Right lobe of liver (tissue), 6 donors: ENCODE measurements around the gene RANBP3L. TPM values are rescaled to one million over a fixed set of nuclear protein-coding genes. Genes with fewer than 3 reads are reported as not detected.

Source experiments
- ATAC-seq, 4 donors: fragments of 200-7000 bp; cut with Tn5 transposase; one replicate each; pipeline ENCODE4 v1.9.1; 2020; ENCODE audit warnings: mild to moderate bottlenecking in 4 of 4, moderate library complexity in 4 of 4
- DNase-seq, 3 donors: peaks; one replicate each; pipeline ENCODE4 v3.0.0-alpha.2; 2020
- H3K27ac ChIP-seq, 3 donors: fragments of 200-600 bp; one replicate each; pipeline ENCODE4 v1.8.0; 2022
- H3K27me3 ChIP-seq, 2 donors: fragments of 200-600 bp; one replicate each; pipeline ENCODE4 v1.8.0; 2022
- H3K36me3 ChIP-seq, 4 donors: fragments of 200-600 bp; sonication (generic) in 1 of 4; one replicate each; pipeline versions ENCODE4 v1.5.1 to v1.8.0; 2017 to 2022; ENCODE audit warnings: control low read depth in 1 of 4
- H3K4me1 ChIP-seq, 4 donors: fragments of 200-600 bp; sonication (generic) in 1 of 4; one replicate each; pipeline versions ENCODE4 v1.5.1 to v1.8.0; 2017 to 2022; ENCODE audit warnings: control low read depth in 1 of 4
- H3K4me3 ChIP-seq, 3 donors: fragments of 200-600 bp; one replicate each; pipeline ENCODE4 v1.8.0; 2022
- H3K9me3 ChIP-seq, 4 donors: fragments of 200-600 bp; sonication (generic) in 1 of 4; one replicate each; pipeline versions ENCODE4 v1.5.1 to v1.8.0; 2017 to 2022; ENCODE audit warnings: control low read depth in 1 of 4
- POLR2A ChIP-seq: fragments of 450-650 bp; IDR thresholded peaks from one replicate; pipeline ENCODE4 v1.6.1; 2017; ENCODE audit warnings: antibody characterized with exemption, mild to moderate bottlenecking
- WGBS: methylation state at CpG from one replicate; pipeline ENCODE4 v1.1.6; 2018; ENCODE audit warnings: low coverage, low lambda C conversion rate; ENCODE audit not compliant: insufficient coverage; ENCODE audit errors: missing lambda C conversion rate; 5-methylcytosine and 5-hydroxymethylcytosine counted together
- intact Hi-C, 2 donors: fragments of 100-400 bp; cut with DNase I; formaldehyde crosslinking; loops; one replicate each; pipeline versions ENCODE4 v1.11.2 to v1.14.1; 2022
- total RNA-seq, 6 experiments: library from RNA; depleted of rRNA in 2 of 6; stranded (reverse); fragments of >200 nt in 2 of 6; fragmentation: NEBNext Ultra II Directional in 3 of 6; extraction: Animal tissue kit (Norgen Biotek cat#: 25700) in 3 of 6; gene quantifications; one replicate each; pipeline versions ENCODE4 v1.1.0 to v1.2.4, GENCODE V29; 2016 to 2023
- TF ChIP-seq, protein P1 (sequence below), 4 donors: fragments of 200-600 bp in 3 of 4; fragments of 450-650 bp in 1 of 4; IDR thresholded peaks; one replicate each; pipeline versions ENCODE4 v1.5.1 to v1.8.0; 2016 to 2022; ENCODE audit warnings: antibody characterized with exemption in 4 of 4, mild to moderate bottlenecking in 2 of 4
- donor health status: DM: no; HTN: yes; CAD: no.
- donor health status: DM: no; HTN: no; CAD: no.
- donor health status: DM: no; HTN: no; CAD: no.
- donor health status: DM: no; HTN: yes; CAD: no.
- donor health status: DM: no; HTN: yes; CAD: no.

The RANBP3L gene
- total RNA-seq, 6 experiments from 2014 or later, result 0.22 to 5.0 (median 1.3) TPM

DNA sequence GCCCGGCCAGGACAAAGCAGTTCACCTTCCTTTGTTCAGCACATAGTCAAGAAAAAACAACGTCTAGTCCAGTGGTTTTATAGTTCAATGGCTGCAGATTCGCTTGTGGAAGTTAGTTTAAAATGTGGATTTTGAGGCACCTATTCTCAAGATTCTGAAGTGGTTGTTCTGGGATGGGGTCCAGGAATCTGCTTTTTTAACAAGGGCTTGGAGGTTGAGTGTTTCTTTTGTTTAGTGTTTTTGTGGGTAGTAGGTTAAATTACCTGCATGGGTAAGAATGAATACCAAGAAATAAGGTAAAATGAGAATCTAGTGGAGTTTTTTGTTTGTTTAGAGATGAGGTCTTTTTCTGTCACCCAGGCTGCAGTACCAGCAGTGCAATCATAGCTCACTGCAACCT lies 31.5 kb downstream of the RANBP3L start:
- Histone ChIP-seq H3K4me3 (no peak overlapping the region), H3K27me3 (no peaks in the 10 kb centered on the region), H3K4me1 (peaks cover 0 to 54% (median 25%) of the 10 kb centered on the region in 4 donors), H3K9me3 (no peaks in the 10 kb centered on the region), H3K27ac (peak overlapping the region in 1 of 3 donors; percentile 69), H3K36me3 (no peaks in the 10 kb centered on the region)
- intact Hi-C loops, result no loop called here
- DNase-seq (no peak), ATAC-seq (peak in 1 of 4 donors; percentile 13)
- TF ChIP-seq, protein P1, sequence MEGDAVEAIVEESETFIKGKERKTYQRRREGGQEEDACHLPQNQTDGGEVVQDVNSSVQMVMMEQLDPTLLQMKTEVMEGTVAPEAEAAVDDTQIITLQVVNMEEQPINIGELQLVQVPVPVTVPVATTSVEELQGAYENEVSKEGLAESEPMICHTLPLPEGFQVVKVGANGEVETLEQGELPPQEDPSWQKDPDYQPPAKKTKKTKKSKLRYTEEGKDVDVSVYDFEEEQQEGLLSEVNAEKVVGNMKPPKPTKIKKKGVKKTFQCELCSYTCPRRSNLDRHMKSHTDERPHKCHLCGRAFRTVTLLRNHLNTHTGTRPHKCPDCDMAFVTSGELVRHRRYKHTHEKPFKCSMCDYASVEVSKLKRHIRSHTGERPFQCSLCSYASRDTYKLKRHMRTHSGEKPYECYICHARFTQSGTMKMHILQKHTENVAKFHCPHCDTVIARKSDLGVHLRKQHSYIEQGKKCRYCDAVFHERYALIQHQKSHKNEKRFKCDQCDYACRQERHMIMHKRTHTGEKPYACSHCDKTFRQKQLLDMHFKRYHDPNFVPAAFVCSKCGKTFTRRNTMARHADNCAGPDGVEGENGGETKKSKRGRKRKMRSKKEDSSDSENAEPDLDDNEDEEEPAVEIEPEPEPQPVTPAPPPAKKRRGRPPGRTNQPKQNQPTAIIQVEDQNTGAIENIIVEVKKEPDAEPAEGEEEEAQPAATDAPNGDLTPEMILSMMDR (IDR thresholded peaks at IDR 0.05), result no peak
- TF ChIP-seq POLR2A, result no peak
- 60% methylated on average over 3 of the region's 3 CpGs for WGBS

DNA sequence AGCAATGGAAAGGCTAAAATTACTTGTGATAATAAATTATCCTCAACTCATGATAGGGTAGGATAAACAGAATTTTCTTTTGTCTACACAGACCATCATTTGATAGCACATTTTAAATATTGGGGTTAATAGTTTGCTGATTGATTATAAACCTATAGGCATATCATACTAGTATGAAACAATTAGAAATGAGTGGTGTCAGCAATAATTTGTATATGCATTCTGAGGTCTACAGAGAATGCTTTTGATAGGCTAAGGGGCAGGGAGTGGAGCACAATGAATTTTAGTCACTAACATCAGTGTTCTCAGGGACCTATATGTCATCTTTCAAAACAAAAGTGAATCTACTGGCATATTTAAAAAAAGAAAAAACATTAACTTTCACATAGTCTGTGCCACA lies 32.2 kb downstream of the RANBP3L start:
- TF ChIP-seq POLR2A, result no peak
- TF ChIP-seq, protein P1 (IDR thresholded peaks at IDR 0.05), result no peak
- intact Hi-C loops, result loop anchor here in 1 of 2 donors (10.0 kb wide), 1 partner anchor 125 kb away; no protein-coding TSS in a partner anchor
- ATAC-seq, result no peak

DNA sequence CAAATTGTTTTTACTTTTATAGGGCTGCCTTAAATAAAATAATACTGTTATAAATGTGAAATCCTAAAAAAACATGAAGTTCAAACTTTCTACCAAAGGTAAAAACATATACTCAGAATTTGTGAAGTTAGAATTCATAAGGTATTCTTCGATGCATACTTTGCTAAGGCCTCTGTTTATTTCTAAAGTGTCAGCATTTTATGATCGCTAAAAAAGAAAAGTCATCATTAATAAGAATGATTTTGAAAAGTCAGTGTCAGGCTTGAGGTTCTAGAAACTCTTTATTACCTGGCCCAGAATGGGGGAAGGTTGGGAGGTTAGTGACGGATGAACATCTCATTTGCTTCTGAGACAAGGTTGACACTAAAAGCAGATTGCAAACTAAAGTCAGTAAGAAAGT lies 33.8 kb downstream of the RANBP3L start:
- no peak for TF ChIP-seq POLR2A
- TF ChIP-seq, protein P1 (IDR thresholded peaks at IDR 0.05), result no peak
- DNase-seq (no peak), ATAC-seq (no peak)
- no peaks in the 10 kb centered on the region for H3K9me3 ChIP-seq
- H3K36me3 ChIP-seq, result no peaks in the 10 kb centered on the region
- H3K4me1 ChIP-seq, result peaks cover 0 to 37% (median 14%) of the 10 kb centered on the region in 4 donors
- H3K4me3 ChIP-seq, result no peak overlapping the region
- intact Hi-C loops, result loop anchor here in 1 of 2 donors (10.0 kb wide), 1 partner anchor 127 kb away; no protein-coding TSS in a partner anchor
- H3K27me3 ChIP-seq, result no peaks in the 10 kb centered on the region
- H3K27ac ChIP-seq, result no peak overlapping the region
- 91% methylated on average over 3 of the region's 3 CpGs for WGBS

More for the DNA sequence above, 32.2 kb downstream of the RANBP3L start:
- Histone ChIP-seq H3K9me3 (no peaks in the 10 kb centered on the region), H3K36me3 (no peaks in the 10 kb centered on the region), H3K4me3 (no peak overlapping the region), H3K4me1 (peaks cover 0 to 51% (median 22%) of the 10 kb centered on the region in 4 donors), H3K27ac (peak overlapping the region in 1 of 3 donors; percentile 69), H3K27me3 (no peaks in the 10 kb centered on the region)
- no peak for DNase-seq

DNA sequence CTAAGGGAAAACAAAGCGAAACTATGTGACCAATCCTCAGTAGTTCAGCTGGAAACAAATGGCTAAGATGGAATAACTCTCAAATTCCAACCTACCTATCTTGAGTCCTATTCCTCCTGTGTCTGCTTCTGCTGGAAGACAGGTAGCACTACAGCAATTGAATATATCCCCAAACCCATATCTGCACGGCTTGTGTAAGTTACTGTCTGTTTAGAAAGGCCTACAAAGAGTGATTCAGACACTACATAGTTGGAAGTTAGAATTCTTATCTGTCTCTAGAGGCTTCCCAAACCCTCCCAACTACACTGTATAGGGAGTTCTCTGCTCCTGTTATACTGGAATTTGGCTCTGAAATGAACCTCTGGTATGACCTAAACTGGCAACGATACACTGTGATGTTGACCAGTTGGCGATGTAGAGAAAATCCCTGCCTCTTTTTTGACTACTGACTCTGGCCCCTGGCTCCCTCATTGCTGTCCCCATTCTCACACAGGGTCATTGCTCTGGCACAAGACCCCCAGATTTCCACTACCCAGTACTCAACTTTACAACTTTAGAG lies 37.4 kb downstream of the RANBP3L start:
- Histone ChIP-seq H3K27me3 (no peaks in the 10 kb centered on the region), H3K27ac (peak overlapping the region in 2 of 3 donors; percentile 7 to 11), H3K4me1 (peaks cover 0 to 1% (median 0%) of the 10 kb centered on the region in 4 donors), H3K9me3 (no peaks in the 10 kb centered on the region), H3K36me3 (no peaks in the 10 kb centered on the region), H3K4me3 (no peak overlapping the region)
- ATAC-seq, result peak in 3 of 4 donors; percentile 29 to 41 (median 40)
- no peak for TF ChIP-seq POLR2A
- TF ChIP-seq, protein P1 (IDR thresholded peaks at IDR 0.05), result no peak
- intact Hi-C loops, result loop anchor here in 1 of 2 donors (10.0 kb wide), 1 partner anchor 131 kb away; no protein-coding TSS in a partner anchor
- 55% methylated on average over 4 of the region's 4 CpGs for WGBS
- no peak for DNase-seq
